ENCODE data around the gene EXD2. TPM values are rescaled to one million over a fixed set of nuclear protein-coding genes. Genes with fewer than 3 reads are reported as not detected.

EXD2 gene
- total RNA-seq, 1 donor from 2014 or later: 14.0 TPM

DNA sequence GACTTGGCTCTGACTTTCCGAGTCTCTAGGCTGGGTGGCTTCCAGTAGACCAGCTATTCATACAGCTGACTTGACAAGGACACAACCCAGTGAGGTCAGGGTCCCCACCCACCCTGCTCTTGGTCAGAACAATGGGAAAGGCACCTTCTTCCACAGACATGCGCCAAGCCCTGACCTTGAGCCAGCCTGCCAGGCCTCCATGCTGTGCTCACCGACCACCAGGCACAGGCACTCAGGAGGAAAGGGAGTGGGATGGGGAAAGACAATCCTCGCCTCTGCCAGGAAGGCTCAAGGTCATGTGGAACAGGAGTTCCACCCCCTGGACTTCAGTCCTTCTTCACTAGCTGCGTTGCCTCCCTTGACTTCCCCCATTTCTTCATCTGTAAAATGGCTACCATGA lies 100.1 kb downstream of the EXD2 start:
- TF ChIP-seq, protein P1, sequence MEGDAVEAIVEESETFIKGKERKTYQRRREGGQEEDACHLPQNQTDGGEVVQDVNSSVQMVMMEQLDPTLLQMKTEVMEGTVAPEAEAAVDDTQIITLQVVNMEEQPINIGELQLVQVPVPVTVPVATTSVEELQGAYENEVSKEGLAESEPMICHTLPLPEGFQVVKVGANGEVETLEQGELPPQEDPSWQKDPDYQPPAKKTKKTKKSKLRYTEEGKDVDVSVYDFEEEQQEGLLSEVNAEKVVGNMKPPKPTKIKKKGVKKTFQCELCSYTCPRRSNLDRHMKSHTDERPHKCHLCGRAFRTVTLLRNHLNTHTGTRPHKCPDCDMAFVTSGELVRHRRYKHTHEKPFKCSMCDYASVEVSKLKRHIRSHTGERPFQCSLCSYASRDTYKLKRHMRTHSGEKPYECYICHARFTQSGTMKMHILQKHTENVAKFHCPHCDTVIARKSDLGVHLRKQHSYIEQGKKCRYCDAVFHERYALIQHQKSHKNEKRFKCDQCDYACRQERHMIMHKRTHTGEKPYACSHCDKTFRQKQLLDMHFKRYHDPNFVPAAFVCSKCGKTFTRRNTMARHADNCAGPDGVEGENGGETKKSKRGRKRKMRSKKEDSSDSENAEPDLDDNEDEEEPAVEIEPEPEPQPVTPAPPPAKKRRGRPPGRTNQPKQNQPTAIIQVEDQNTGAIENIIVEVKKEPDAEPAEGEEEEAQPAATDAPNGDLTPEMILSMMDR (conservative IDR thresholded peaks at IDR 0.05; ENCODE audit: low read depth, low read length): no peak

DNA sequence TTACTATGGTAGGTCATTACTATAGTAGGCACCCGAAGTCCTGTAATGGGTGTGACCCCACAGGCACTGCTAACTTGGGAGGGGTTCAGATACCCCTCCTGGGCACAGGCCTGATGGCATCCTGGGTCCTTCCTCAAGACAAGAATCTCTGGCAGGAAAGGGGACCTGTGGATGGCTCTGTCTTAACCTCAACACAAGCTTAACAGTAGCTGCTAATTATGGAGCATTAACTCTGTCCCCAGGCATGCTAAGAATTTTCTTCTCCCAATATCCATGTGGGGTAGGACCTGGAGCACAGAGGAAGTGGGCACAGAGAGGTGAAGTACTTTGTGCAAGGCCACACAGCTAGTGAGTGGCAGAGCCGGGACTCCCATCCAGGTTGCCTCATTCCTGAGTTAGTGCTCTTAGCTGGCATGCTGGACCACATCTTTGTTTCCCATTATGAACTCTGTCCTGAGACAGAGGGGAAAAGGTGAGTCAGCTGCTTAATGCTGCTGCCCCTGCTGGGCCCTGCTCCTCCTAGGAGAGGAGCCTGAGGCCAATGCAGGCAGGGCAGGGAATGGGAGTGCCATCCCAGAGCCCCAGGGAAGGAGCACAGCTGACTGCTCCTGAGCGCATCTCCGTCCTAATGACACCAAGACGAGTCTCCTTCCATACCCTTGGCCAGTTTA lies 100.7 kb downstream of the EXD2 start:
- no peak overlapping the region for H3K4me3 ChIP-seq (ENCODE audit: low read depth, low read length)
- no peak for DNase-seq (ENCODE audit: low read depth)
- TF ChIP-seq, protein P1 (conservative IDR thresholded peaks at IDR 0.05; ENCODE audit: low read depth, low read length): no peak

More for the DNA sequence above, 100.1 kb downstream of the EXD2 start:
- H3K4me3 ChIP-seq (ENCODE audit: low read depth, low read length): no peak overlapping the region
- no peak for DNase-seq (ENCODE audit: low read depth)

Other genes with a start within 250 kb of the EXD2 start
- 479 and 666 TPM in 2 replicates for gene ACTN1, start 212.2 kb upstream of the EXD2 start, total RNA-seq
- gene DCAF5, start 38.4 kb upstream of the EXD2 start, total RNA-seq: 10.4 and 14.5 TPM in 2 replicates
- gene GALNT16, start 68.7 kb downstream of the EXD2 start, total RNA-seq: 0.14 and 0.35 TPM in 2 replicates
- gene ERH, start 206.8 kb downstream of the EXD2 start, total RNA-seq: 163 and 166 TPM in 2 replicates
- 40.8 and 57.5 TPM in 2 replicates for gene SLC39A9, start 207.2 kb downstream of the EXD2 start, total RNA-seq